ENCODE measurements around the gene CRB2.

Gene CRB2

DNA sequence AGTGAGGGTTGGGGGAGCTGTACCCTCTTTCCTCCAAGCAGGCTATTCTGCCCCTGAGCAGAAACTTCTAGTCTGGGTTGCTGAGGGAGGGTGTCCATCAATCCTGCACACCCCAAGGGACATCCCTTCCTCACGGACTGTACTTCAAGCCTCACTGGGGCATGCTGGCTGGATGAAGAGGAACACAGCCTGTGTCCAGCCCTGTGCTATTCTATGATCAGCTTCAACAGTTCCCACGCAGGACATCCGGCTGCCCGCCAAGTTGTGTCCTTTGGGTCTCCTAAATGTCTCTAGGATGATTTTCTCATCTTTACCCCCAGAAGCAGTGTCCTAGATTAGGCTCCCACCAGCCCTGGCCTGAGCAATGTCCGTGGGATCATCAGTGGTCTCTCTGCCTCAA is 68.1 kb downstream of the CRB2 start:
- ATAC-seq = no peak
- no peak for TF ChIP-seq ISL1 (CRISPR knock-in tag; IDR thresholded peaks at IDR 0.05)
- TF ChIP-seq ZFP30 (CRISPR knock-in tag; IDR thresholded peaks at IDR 0.05) = no peak
- TF ChIP-seq ZFP3 (CRISPR knock-in tag; IDR thresholded peaks at IDR 0.05) = no peak
- TF ChIP-seq ZNF70 (CRISPR knock-in tag; IDR thresholded peaks at IDR 0.05) = no peak

DNA sequence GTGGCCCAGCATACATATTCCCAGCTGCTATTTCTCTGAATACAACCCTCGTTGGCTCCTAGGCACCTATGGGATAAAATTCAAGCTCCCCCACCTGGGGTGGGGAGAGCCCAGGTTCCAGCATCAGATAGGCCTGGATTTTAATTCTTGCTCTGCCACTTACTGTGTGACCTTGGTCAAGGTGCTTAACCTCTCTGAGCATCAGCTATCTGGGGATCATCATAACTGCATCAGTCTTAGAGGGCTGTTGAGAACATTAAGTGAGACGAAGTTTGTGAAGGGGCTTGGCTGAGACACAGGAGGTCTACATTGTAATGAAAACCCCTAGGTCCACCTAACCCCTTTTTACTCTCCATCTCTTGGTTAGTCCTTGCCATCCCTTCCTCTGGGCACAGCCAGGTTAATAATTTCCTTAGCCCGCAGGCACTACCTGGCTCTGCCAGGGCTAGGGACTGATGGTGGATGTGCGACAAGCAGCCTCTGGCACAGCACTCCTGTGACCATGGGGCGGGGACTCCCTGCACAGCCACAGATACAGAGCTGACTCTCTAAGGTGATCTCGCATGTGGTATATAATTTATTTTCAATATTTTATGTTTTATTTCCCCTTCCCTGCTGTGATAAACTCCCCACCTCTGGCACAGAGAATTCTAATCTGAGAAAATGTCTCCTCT is 68.7 kb downstream of the CRB2 start:
- ATAC-seq = no peak
- TF ChIP-seq, protein P1, sequence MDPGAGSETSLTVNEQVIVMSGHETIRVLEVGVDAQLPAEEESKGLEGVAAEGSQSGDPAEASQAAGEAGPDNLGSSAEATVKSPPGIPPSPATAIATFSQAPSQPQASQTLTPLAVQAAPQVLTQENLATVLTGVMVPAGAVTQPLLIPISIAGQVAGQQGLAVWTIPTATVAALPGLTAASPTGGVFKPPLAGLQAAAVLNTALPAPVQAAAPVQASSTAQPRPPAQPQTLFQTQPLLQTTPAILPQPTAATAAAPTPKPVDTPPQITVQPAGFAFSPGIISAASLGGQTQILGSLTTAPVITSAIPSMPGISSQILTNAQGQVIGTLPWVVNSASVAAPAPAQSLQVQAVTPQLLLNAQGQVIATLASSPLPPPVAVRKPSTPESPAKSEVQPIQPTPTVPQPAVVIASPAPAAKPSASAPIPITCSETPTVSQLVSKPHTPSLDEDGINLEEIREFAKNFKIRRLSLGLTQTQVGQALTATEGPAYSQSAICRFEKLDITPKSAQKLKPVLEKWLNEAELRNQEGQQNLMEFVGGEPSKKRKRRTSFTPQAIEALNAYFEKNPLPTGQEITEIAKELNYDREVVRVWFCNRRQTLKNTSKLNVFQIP (CRISPR knock-in tag; IDR thresholded peaks at IDR 0.05; ENCODE audit: borderline replicate concordance, low read depth) = no peak
- TF ChIP-seq ZFP30 (CRISPR knock-in tag; IDR thresholded peaks at IDR 0.05) = no peak
- TF ChIP-seq RARB (CRISPR knock-in tag; IDR thresholded peaks at IDR 0.05) = no peak
- TF ChIP-seq, protein P2, sequence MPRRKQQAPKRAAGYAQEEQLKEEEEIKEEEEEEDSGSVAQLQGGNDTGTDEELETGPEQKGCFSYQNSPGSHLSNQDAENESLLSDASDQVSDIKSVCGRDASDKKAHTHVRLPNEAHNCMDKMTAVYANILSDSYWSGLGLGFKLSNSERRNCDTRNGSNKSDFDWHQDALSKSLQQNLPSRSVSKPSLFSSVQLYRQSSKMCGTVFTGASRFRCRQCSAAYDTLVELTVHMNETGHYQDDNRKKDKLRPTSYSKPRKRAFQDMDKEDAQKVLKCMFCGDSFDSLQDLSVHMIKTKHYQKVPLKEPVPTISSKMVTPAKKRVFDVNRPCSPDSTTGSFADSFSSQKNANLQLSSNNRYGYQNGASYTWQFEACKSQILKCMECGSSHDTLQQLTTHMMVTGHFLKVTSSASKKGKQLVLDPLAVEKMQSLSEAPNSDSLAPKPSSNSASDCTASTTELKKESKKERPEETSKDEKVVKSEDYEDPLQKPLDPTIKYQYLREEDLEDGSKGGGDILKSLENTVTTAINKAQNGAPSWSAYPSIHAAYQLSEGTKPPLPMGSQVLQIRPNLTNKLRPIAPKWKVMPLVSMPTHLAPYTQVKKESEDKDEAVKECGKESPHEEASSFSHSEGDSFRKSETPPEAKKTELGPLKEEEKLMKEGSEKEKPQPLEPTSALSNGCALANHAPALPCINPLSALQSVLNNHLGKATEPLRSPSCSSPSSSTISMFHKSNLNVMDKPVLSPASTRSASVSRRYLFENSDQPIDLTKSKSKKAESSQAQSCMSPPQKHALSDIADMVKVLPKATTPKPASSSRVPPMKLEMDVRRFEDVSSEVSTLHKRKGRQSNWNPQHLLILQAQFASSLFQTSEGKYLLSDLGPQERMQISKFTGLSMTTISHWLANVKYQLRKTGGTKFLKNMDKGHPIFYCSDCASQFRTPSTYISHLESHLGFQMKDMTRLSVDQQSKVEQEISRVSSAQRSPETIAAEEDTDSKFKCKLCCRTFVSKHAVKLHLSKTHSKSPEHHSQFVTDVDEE (CRISPR knock-in tag; IDR thresholded peaks at IDR 0.05) = no peak
- no peak for TF ChIP-seq PPARA (CRISPR knock-in tag; IDR thresholded peaks at IDR 0.05; ENCODE audit: borderline replicate concordance)
- TF ChIP-seq ZNF70 (CRISPR knock-in tag; IDR thresholded peaks at IDR 0.05) = no peak
- no peak for TF ChIP-seq TOX (CRISPR knock-in tag; IDR thresholded peaks at IDR 0.05; ENCODE audit: borderline replicate concordance)
- no peak for TF ChIP-seq SNAI2 (CRISPR knock-in tag; IDR thresholded peaks at IDR 0.05)
- TF ChIP-seq ESRRG (CRISPR knock-in tag; IDR thresholded peaks at IDR 0.05) = no peak
- no peak for TF ChIP-seq OSR1 (CRISPR knock-in tag; IDR thresholded peaks at IDR 0.05)
- TF ChIP-seq BACH2 (CRISPR knock-in tag; IDR thresholded peaks at IDR 0.05; ENCODE audit: borderline replicate concordance) = no peak
- no peak for TF ChIP-seq ZNF8 (CRISPR knock-in tag; IDR thresholded peaks at IDR 0.05)
- TF ChIP-seq ARNTL (CRISPR knock-in tag; IDR thresholded peaks at IDR 0.05; ENCODE audit: borderline replicate concordance, low read depth) = no peak
- TF ChIP-seq, protein P3, sequence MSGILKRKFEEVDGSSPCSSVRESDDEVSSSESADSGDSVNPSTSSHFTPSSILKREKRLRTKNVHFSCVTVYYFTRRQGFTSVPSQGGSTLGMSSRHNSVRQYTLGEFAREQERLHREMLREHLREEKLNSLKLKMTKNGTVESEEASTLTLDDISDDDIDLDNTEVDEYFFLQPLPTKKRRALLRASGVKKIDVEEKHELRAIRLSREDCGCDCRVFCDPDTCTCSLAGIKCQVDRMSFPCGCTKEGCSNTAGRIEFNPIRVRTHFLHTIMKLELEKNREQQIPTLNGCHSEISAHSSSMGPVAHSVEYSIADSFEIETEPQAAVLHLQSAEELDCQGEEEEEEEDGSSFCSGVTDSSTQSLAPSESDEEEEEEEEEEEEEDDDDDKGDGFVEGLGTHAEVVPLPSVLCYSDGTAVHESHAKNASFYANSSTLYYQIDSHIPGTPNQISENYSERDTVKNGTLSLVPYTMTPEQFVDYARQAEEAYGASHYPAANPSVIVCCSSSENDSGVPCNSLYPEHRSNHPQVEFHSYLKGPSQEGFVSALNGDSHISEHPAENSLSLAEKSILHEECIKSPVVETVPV (CRISPR knock-in tag; IDR thresholded peaks at IDR 0.05) = no peak
- no peak for TF ChIP-seq ZC3H10 (CRISPR knock-in tag; IDR thresholded peaks at IDR 0.05)
- TF ChIP-seq ZFP3 (CRISPR knock-in tag; IDR thresholded peaks at IDR 0.05) = no peak
- no peak for TF ChIP-seq ISL1 (CRISPR knock-in tag; IDR thresholded peaks at IDR 0.05)
- no peak for TF ChIP-seq ZNF565 (CRISPR knock-in tag; conservative IDR thresholded peaks at IDR 0.05; ENCODE audit: low read depth)
- TF ChIP-seq, protein P4, sequence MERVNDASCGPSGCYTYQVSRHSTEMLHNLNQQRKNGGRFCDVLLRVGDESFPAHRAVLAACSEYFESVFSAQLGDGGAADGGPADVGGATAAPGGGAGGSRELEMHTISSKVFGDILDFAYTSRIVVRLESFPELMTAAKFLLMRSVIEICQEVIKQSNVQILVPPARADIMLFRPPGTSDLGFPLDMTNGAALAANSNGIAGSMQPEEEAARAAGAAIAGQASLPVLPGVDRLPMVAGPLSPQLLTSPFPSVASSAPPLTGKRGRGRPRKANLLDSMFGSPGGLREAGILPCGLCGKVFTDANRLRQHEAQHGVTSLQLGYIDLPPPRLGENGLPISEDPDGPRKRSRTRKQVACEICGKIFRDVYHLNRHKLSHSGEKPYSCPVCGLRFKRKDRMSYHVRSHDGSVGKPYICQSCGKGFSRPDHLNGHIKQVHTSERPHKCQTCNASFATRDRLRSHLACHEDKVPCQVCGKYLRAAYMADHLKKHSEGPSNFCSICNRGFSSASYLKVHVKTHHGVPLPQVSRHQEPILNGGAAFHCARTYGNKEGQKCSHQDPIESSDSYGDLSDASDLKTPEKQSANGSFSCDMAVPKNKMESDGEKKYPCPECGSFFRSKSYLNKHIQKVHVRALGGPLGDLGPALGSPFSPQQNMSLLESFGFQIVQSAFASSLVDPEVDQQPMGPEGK (CRISPR knock-in tag; IDR thresholded peaks at IDR 0.05; ENCODE audit: borderline replicate concordance) = no peak

DNA sequence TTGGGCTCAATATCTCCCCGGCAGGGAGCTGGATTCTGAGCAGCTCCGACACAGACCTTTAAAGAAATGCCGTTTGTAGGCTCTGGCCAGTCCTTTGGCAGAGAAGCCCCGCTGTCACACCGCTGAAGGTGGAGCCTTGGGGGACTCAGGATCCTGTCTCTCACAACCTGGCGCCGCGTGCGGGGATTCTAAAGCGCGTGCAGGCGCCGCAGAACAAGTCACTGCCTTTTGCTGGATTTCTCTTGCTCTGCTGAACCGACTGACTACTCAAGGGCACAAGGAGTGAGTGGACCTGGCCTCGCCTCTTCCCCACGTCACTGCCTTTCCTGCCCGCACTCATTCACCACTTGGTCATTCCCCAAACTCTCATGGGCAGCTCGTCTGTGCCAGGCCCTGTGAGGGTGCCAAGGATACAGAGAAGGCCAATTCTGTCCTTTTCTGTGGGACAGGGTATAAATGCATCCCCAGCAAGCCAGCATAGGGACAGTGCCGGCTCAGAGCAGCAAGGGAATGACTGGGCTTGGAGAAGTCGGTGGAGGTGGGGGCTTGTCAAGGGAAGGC is 69.3 kb downstream of the CRB2 start:
- no peak for ATAC-seq
- TF ChIP-seq CSDC2 (CRISPR knock-in tag; IDR thresholded peaks at IDR 0.05) = no peak
- TF ChIP-seq BACH2 (CRISPR knock-in tag; IDR thresholded peaks at IDR 0.05; ENCODE audit: borderline replicate concordance) = no peak
- TF ChIP-seq ZFP3 (CRISPR knock-in tag; IDR thresholded peaks at IDR 0.05) = no peak
- TF ChIP-seq, protein P2 (CRISPR knock-in tag; IDR thresholded peaks at IDR 0.05) = no peak
- TF ChIP-seq ARNTL (CRISPR knock-in tag; IDR thresholded peaks at IDR 0.05; ENCODE audit: borderline replicate concordance, low read depth) = no peak
- TF ChIP-seq ZFP30 (CRISPR knock-in tag; IDR thresholded peaks at IDR 0.05) = no peak
- no peak for TF ChIP-seq ISL1 (CRISPR knock-in tag; IDR thresholded peaks at IDR 0.05)
- TF ChIP-seq, protein P1 (CRISPR knock-in tag; IDR thresholded peaks at IDR 0.05; ENCODE audit: borderline replicate concordance, low read depth) = no peak
- no peak for TF ChIP-seq RARB (CRISPR knock-in tag; IDR thresholded peaks at IDR 0.05)
- TF ChIP-seq PPARA (CRISPR knock-in tag; IDR thresholded peaks at IDR 0.05; ENCODE audit: borderline replicate concordance) = no peak
- no peak for TF ChIP-seq TCF4 (CRISPR knock-in tag; IDR thresholded peaks at IDR 0.05; ENCODE audit: borderline replicate concordance)
- TF ChIP-seq ZNF70 (CRISPR knock-in tag; IDR thresholded peaks at IDR 0.05) = no peak
- TF ChIP-seq, protein P5, sequence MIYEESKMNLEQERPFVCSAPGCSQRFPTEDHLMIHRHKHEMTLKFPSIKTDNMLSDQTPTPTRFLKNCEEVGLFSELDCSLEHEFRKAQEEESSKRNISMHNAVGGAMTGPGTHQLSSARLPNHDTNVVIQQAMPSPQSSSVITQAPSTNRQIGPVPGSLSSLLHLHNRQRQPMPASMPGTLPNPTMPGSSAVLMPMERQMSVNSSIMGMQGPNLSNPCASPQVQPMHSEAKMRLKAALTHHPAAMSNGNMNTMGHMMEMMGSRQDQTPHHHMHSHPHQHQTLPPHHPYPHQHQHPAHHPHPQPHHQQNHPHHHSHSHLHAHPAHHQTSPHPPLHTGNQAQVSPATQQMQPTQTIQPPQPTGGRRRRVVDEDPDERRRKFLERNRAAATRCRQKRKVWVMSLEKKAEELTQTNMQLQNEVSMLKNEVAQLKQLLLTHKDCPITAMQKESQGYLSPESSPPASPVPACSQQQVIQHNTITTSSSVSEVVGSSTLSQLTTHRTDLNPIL (CRISPR knock-in tag; IDR thresholded peaks at IDR 0.05; ENCODE audit: low read depth) = no peak
